H1 (cell line): Measurements from ENCODE around the gene SLC35E4. TPM values are rescaled to one million over a fixed set of nuclear protein-coding genes. Genes with fewer than 3 reads are reported as not detected.

ENCODE experiments used
- CHD1 ChIP-seq: IDR thresholded peaks from 2 replicates; pipeline ENCODE4 v1.6.1; 2012; ENCODE audit warnings: low read depth, low read length, improper control_type of control experiment
- CREB1 ChIP-seq: IDR thresholded peaks from 2 replicates; pipeline ENCODE4 v1.6.1; 2012; ENCODE audit warnings: inconsistent platforms
- NANOG ChIP-seq: IDR thresholded peaks from 2 replicates; pipeline ENCODE4 v1.6.1; 2011; ENCODE audit warnings: low read length, low read depth, mild to moderate bottlenecking, inconsistent platforms; ENCODE audit not compliant: insufficient read depth, poor library complexity, severe bottlenecking
- SP1 ChIP-seq: IDR thresholded peaks from 2 replicates; pipeline ENCODE4 v1.6.1; 2011; ENCODE audit warnings: low read depth, low read length
- TEAD4 ChIP-seq: IDR thresholded peaks from 2 replicates; pipeline ENCODE4 v1.6.1; 2012; ENCODE audit warnings: low read depth, low read length, inconsistent platforms, mixed read lengths
- polyA plus RNA-seq, 7 experiments: library from polyadenylated mRNA; depleted of rRNA in 3 of 7; stranded (reverse) in 5 of 7; unstranded in 2 of 7; fragments of >200 nt in 5 of 7; fragments of 200-250 nt in 2 of 7; gene quantifications; 1 replicate in 5 of 7; 2 replicates in 1 of 7; 4 replicates in 1 of 7; pipeline versions ENCODE4 v1.2.1 to v1.2.3, GENCODE V29; 2011 to 2013; ENCODE audit warnings: missing spikeins in 2 of 7, mixed read lengths in 2 of 7
- total RNA-seq: library from RNA; stranded (reverse); fragmentation: NEBNext Ultra II Directional; extraction: Animal tissue kit (Norgen Biotek cat#: 25700); gene quantifications from 2 replicates; pipeline ENCODE4 v1.2.1, GENCODE V29; 2021
- TF ChIP-seq, protein P1 (sequence below), 3 experiments: IDR thresholded peaks; 1 replicate in 2 of 3; 2 replicates in 1 of 3; pipeline versions ENCODE4 v1.5.1 to v1.6.1; 2011; ENCODE audit warnings: low read length in 3 of 3, mild to moderate bottlenecking in 3 of 3, inconsistent platforms in 2 of 3, low read depth in 1 of 3, moderate library complexity in 1 of 3; ENCODE audit not compliant: insufficient read depth in 1 of 3; ENCODE audit errors: control extremely low read depth in 1 of 3

The SLC35E4 gene
- total and polyA plus RNA-seq, 2 of the 8 experiments (the other 6 are each of a cell fraction or from before 2014, with no cell fraction given): 5.1 to 5.6 TPM

DNA sequence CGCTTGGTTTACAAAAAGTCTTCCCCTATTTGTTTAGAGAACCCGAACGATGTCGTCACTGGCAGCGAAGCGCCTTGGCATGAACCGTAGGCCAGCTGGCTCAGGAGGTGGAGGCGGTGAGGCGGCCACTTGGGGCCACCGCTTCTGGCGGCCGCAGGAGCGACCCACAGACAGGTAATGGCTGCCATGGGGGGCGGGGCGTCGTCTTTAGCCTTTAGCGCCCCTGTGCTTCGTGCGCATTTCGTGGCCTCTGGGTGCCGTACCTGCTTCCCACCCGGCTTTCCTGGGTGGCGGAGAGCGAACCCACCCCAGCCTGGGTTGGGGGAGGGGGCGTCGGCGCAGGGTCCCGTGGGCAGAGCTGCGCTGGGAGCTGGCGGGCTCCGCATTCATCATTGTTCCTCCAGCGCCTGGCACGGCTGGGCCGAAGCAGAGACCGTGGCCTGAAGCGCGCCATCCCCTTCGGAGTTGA, 58.6 kb downstream of the SLC35E4 start (continued):
- TF ChIP-seq, protein P1, sequence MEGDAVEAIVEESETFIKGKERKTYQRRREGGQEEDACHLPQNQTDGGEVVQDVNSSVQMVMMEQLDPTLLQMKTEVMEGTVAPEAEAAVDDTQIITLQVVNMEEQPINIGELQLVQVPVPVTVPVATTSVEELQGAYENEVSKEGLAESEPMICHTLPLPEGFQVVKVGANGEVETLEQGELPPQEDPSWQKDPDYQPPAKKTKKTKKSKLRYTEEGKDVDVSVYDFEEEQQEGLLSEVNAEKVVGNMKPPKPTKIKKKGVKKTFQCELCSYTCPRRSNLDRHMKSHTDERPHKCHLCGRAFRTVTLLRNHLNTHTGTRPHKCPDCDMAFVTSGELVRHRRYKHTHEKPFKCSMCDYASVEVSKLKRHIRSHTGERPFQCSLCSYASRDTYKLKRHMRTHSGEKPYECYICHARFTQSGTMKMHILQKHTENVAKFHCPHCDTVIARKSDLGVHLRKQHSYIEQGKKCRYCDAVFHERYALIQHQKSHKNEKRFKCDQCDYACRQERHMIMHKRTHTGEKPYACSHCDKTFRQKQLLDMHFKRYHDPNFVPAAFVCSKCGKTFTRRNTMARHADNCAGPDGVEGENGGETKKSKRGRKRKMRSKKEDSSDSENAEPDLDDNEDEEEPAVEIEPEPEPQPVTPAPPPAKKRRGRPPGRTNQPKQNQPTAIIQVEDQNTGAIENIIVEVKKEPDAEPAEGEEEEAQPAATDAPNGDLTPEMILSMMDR (IDR thresholded peaks at IDR 0.05; ENCODE audit: control extremely low read depth in 1 of 3, insufficient read depth in 1 of 3, low read depth in 1 of 3, low read length in 3 of 3): no peak
- no peak for TF ChIP-seq SP1
- no peak for TF ChIP-seq NANOG
- no peak for TF ChIP-seq CREB1
- no peak for TF ChIP-seq CHD1
- no peak for TF ChIP-seq TEAD4
